GM19238 (cell line): ENCODE data around the gene CHST7.

ENCODE experiments used
- DNase-seq: peaks from one replicate; pipeline ENCODE4 v3.0.0; 2011; ENCODE audit warnings: low spot score; ENCODE audit not compliant: insufficient read length

The CHST7 gene

GRCh38 chrX:46573892-46574773, 568 bp downstream of the CHST7 start:
- DNase-seq, result no peak

- no peak for DNase-seq
Observed at GRCh38 chrX:46574774-46575381, 1.3 kb downstream of the CHST7 start.

GRCh38 chrX:46575586-46575985, 2.0 kb downstream of the CHST7 start:
- DNase-seq, result no peak

- DNase-seq, result no peak
Observed at GRCh38 chrX:46575991-46576392, 2.4 kb downstream of the CHST7 start.

GRCh38 chrX:46576458-46576857, 2.9 kb downstream of the CHST7 start:
- no peak for DNase-seq

- no peak for DNase-seq
Observed at GRCh38 chrX:46577221-46578005, 3.8 kb downstream of the CHST7 start.

GRCh38 chrX:46579250-46579649, 5.7 kb downstream of the CHST7 start:
- DNase-seq, result no peak

- DNase-seq, result no peak
Observed at GRCh38 chrX:46580613-46581012, 7.0 kb downstream of the CHST7 start.

- no peak for DNase-seq
Observed at GRCh38 chrX:46582325-46582724, 8.8 kb downstream of the CHST7 start.

- no peak for DNase-seq
Observed at GRCh38 chrX:46582966-46583365, 9.4 kb downstream of the CHST7 start.

- DNase-seq, result no peak
Observed at GRCh38 chrX:46584736-46585135, 11.2 kb downstream of the CHST7 start.

- no peak for DNase-seq
Observed at GRCh38 chrX:46587158-46587557, 13.6 kb downstream of the CHST7 start.

GRCh38 chrX:46587753-46588171, 14.2 kb downstream of the CHST7 start:
- DNase-seq, result no peak

- no peak for DNase-seq
Observed at GRCh38 chrX:46588263-46588662, 14.7 kb downstream of the CHST7 start.

- DNase-seq, result no peak
Observed at GRCh38 chrX:46589977-46590723, 16.6 kb downstream of the CHST7 start.

- no peak for DNase-seq
Observed at GRCh38 chrX:46595084-46595483, 21.5 kb downstream of the CHST7 start.

- no peak for DNase-seq
Observed at GRCh38 chrX:46597208-46597607, 23.6 kb downstream of the CHST7 start.

GRCh38 chrX:46597771-46598170, 24.2 kb downstream of the CHST7 start:
- no peak for DNase-seq

- DNase-seq, result no peak
Observed at GRCh38 chrX:46599051-46599560, 25.5 kb downstream of the CHST7 start.

- no peak for DNase-seq
Observed at GRCh38 chrX:46601283-46601682, 27.7 kb downstream of the CHST7 start.

- DNase-seq, result no peak
Observed at GRCh38 chrX:46602468-46603102, 29.0 kb downstream of the CHST7 start.
